DND-41 (cell line): ENCODE measurements around the gene ACACA.

ENCODE experiments used
- ATAC-seq: fragments of 200-7000 bp; cut with Tn5 transposase; 3 replicates; pipeline ENCODE4 v1.9.1; 2021; ENCODE audit warnings: low read depth; ENCODE audit not compliant: insufficient read depth
- DNase-seq: peaks from one replicate; pipeline ENCODE4 v3.0.0-alpha.2; 2020
- H2AFZ ChIP-seq: 2 replicates; pipeline ENCODE4 v1.6.0; 2012; ENCODE audit warnings: low read depth, low read length
- H3K27ac ChIP-seq: 2 replicates; pipeline ENCODE4 v1.5.1; 2012; ENCODE audit warnings: low read length, inconsistent platforms
- H3K27me3 ChIP-seq: fragments of 200-600 bp; sonication (generic); 2 replicates; pipeline ENCODE4 v1.6.0; 2012; ENCODE audit warnings: low read length, mild to moderate bottlenecking, inconsistent platforms; ENCODE audit not compliant: insufficient read depth, poor library complexity
- H3K36me3 ChIP-seq: 2 replicates; pipeline ENCODE4 v1.5.1; 2012; ENCODE audit warnings: low read length, inconsistent platforms; ENCODE audit not compliant: insufficient read depth
- H3K4me1 ChIP-seq: 2 replicates; pipeline ENCODE4 v1.5.1; 2012; ENCODE audit warnings: mild to moderate bottlenecking, low read length; ENCODE audit not compliant: insufficient read depth
- H3K4me2 ChIP-seq: 2 replicates; pipeline ENCODE4 v1.6.0; 2012; ENCODE audit warnings: mild to moderate bottlenecking, moderate library complexity, low read length, inconsistent platforms; ENCODE audit not compliant: insufficient read depth
- H3K4me3 ChIP-seq, 2 experiments: fragments of 200-600 bp in 1 of 2; shearing (Covaris generic) in 1 of 2; 2 replicates each; pipeline ENCODE4 v1.5.1; 2012 to 2016; ENCODE audit warnings: inconsistent platforms in 2 of 2, low read length in 2 of 2, mild to moderate bottlenecking in 2 of 2, low read depth in 1 of 2, moderate library complexity in 1 of 2
- H3K79me2 ChIP-seq: 2 replicates; pipeline ENCODE4 v1.6.0; 2012; ENCODE audit warnings: low read length, inconsistent platforms; ENCODE audit not compliant: insufficient read depth
- H3K9ac ChIP-seq: 2 replicates; pipeline ENCODE4 v1.6.0; 2012; ENCODE audit warnings: low read depth, mild to moderate bottlenecking, inconsistent platforms, low read length, moderate library complexity
- H3K9me3 ChIP-seq: 2 replicates; pipeline ENCODE4 v1.5.1; 2012; ENCODE audit warnings: low read length, moderate library complexity, mild to moderate bottlenecking, inconsistent platforms; ENCODE audit not compliant: insufficient read depth, severe bottlenecking
- H4K20me1 ChIP-seq: 2 replicates; pipeline ENCODE4 v1.6.0; 2012; ENCODE audit warnings: low read length; ENCODE audit not compliant: insufficient read depth
- CTCF ChIP-seq: IDR thresholded peaks from 2 replicates; pipeline ENCODE4 v1.5.1; 2012; ENCODE audit warnings: borderline replicate concordance, low read length, moderate library complexity, mild to moderate bottlenecking; ENCODE audit not compliant: poor library complexity, severe bottlenecking; ENCODE audit errors: extremely low read depth
- EZH2 ChIP-seq: IDR thresholded peaks from 3 replicates; pipeline ENCODE4 v1.6.1; 2012; ENCODE audit warnings: borderline replicate concordance, low read depth, mild to moderate bottlenecking, moderate library complexity, low read length, inconsistent platforms; ENCODE audit not compliant: severe bottlenecking

The ACACA gene

DNA sequence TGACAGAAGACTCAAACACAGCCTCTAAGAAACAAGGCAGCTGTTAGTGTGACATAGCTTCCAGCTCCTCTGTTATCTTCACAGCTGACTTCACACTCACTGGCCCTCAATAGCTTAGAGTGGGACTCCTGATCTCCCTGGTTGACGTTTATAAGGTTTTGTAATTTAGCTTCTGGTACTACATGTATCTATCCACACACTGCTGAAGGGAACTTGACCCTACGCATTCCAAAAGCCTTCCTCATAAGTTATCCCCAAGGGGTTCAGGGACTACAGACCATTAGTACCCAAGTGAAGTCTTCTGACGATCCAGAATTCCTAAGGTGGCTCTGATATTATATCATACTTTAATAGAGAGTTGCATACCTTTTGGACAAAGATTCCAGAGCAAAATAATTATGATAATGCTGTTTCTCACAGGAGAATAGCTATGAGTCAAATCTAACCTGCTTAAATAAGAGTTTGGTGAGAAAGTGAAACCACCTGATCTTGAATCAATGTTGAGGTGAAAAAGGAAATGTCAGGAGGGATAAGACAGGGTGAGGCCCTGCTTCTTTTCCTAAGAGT is 14.5 kb downstream of the ACACA start:
- Histone ChIP-seq H2AFZ (no peak overlapping the region), H3K27ac (no peak overlapping the region), H3K4me3 (no peak overlapping the region), H3K79me2 (no peaks in the 10 kb centered on the region), H3K4me1 (no peaks in the 10 kb centered on the region), H3K9me3 (no peaks in the 10 kb centered on the region), H3K27me3 (no peaks in the 10 kb centered on the region), H3K4me2 (no peak overlapping the region), H4K20me1 (no peaks in the 10 kb centered on the region), H3K36me3 (no peaks in the 10 kb centered on the region), H3K9ac (no peak overlapping the region)
- DNase-seq: no peak
- ATAC-seq: no peak
- TF ChIP-seq CTCF: no peak
- TF ChIP-seq EZH2: no peak

DNA sequence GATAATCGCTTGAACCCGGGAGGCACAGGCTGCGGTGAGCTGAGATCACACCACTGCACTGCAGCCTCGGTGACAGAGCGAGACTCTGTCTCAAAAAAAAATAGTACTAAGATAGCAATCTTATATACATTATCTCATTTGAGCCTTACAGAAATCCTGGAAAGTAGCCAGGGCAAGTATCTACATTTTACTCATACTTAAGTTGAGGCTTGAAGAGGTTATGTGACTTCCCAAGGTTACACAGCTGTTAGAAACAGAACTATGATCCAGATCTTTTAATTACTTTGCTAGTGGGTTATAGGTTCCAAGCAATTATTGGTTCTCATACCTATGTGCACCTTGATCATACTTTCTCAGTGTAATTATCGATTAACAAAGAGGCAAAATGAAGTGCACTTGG is 15.5 kb downstream of the ACACA start:
- TF ChIP-seq CTCF (no peak), EZH2 (no peak)
- no peak overlapping the region for H3K4me2 ChIP-seq
- H3K27ac ChIP-seq: no peak overlapping the region
- no peaks in the 10 kb centered on the region for H3K27me3 ChIP-seq
- ATAC-seq (no peak), DNase-seq (no peak)
- H3K9me3 ChIP-seq: no peaks in the 10 kb centered on the region
- H3K9ac ChIP-seq: no peak overlapping the region
- no peaks in the 10 kb centered on the region for H3K4me1 ChIP-seq
- no peaks in the 10 kb centered on the region for H4K20me1 ChIP-seq
- H3K36me3 ChIP-seq: no peaks in the 10 kb centered on the region
- H3K4me3 ChIP-seq: no peak overlapping the region
- H2AFZ ChIP-seq: no peak overlapping the region
- H3K79me2 ChIP-seq: no peaks in the 10 kb centered on the region

DNA sequence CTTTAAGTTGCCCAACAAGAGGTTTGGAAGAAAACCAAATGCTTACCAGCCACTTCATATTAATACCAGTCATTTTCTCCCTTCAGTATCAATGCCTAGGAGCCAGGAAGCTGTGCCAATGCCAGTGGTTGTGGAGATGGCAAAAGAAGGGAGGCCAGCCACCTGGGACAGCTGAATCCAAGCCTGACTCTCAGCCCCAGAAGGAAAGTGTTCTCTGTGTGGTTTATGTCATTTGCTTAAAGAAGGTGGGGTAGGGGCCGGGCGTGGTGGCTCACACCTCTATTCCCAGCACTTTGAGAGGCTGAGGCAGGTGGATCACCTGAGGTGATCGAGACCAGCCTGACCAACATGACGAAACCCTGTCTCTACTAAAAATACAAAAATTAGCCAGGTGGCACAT is 17.5 kb downstream of the ACACA start:
- Histone ChIP-seq H3K4me2 (no peak overlapping the region), H2AFZ (no peak overlapping the region), H3K9ac (no peak overlapping the region), H3K79me2 (no peaks in the 10 kb centered on the region), H3K27me3 (no peaks in the 10 kb centered on the region), H3K4me3 (no peak overlapping the region), H3K4me1 (no peaks in the 10 kb centered on the region), H3K9me3 (no peaks in the 10 kb centered on the region), H4K20me1 (no peaks in the 10 kb centered on the region), H3K36me3 (no peaks in the 10 kb centered on the region), H3K27ac (no peak overlapping the region)
- TF ChIP-seq EZH2 (no peak), CTCF (no peak)
- DNase-seq (no peak), ATAC-seq (no peak)

- H3K9me3 ChIP-seq: no peaks in the 10 kb centered on the region
- H3K36me3 ChIP-seq: no peaks in the 10 kb centered on the region
- H2AFZ ChIP-seq: no peak overlapping the region
- no peak for TF ChIP-seq CTCF
- TF ChIP-seq EZH2: no peak
- H3K79me2 ChIP-seq: no peaks in the 10 kb centered on the region
- no peak overlapping the region for H3K9ac ChIP-seq
- no peak overlapping the region for H3K4me2 ChIP-seq
- no peak overlapping the region for H3K4me3 ChIP-seq
- no peak for ATAC-seq
- DNase-seq: no peak
- no peak overlapping the region for H3K27ac ChIP-seq
- H4K20me1 ChIP-seq: no peaks in the 10 kb centered on the region
- no peaks in the 10 kb centered on the region for H3K4me1 ChIP-seq
- no peaks in the 10 kb centered on the region for H3K27me3 ChIP-seq
Observed at GRCh38 chr17:37388266-37388665, 18.4 kb downstream of the ACACA start.
